GM21528 (cell line): ENCODE results near the gene IFT122.
"Not testable (repeated sequence)": the region's sequence is repeated elsewhere in the genome, so short reads cannot be mapped to it uniquely, and the experiment has no call there.

Experiments
- ATAC-seq: cut with Tn5 transposase; IDR thresholded peaks from one replicate; pipeline ENCODE4 v1.9.1; 2021; ENCODE audit warnings: mild to moderate bottlenecking, moderate library complexity; ENCODE audit not compliant: unreplicated experiment, low FRiP score

The IFT122 gene

DNA sequence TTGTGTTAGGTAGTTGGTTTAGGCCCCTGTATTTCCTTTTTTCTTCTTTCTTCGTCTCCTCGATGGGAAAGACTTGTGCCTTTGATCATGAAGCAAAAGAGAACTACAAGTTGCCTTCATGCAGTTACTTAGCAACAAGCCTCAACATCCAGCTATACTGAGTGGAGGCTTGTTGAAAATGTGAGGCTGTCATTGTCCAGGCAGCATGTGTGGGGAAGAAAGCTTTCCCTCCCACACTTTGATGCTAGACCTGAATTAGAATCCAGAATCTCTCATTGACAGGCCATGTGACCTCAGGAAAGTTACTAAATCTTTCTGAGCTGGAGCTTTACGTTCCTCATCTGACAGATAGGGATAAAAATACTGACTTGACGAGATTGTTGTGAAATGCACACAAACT, 23.7 kb downstream of the IFT122 start:
- ATAC-seq = no peak

DNA sequence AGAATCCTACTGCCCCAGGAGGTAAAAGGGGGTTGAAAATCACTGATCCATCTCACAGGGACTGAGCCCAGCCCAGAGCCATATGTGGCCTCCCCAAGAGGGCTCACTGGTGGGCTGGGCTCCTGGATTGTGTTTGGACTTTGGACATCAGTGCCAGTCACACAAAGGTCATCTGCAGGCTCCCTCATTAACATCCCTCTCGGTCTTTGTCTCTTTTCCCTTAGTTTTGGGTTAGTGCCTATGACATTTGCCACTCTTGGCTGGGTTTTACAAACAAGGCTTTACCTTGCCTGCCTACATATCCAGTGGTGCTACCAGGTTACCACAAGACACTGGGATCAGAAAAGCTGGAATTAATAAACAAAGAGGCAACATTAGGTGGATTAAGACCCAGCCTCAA, 27.9 kb downstream of the IFT122 start:
- no peak for ATAC-seq

DNA sequence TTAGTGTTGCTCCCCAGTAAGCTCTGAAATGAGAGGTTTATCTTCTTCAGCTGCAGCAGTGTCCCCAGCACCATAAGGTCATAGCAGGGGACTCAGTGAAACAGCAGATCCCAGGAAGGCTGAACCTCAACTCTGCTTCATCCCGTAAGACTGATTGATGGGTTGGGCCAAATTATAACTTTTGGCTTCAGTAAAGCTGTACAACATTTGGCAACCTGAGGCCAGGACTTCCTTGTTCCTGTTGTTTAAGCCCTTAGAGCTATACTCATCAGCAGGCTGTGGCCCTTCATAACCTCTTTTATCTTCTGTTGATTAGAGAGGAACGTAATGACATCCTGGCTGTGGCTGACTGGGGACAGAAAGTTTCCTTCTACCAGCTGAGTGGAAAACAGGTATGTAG, 29.0 kb downstream of the IFT122 start:
- ATAC-seq = no peak

DNA sequence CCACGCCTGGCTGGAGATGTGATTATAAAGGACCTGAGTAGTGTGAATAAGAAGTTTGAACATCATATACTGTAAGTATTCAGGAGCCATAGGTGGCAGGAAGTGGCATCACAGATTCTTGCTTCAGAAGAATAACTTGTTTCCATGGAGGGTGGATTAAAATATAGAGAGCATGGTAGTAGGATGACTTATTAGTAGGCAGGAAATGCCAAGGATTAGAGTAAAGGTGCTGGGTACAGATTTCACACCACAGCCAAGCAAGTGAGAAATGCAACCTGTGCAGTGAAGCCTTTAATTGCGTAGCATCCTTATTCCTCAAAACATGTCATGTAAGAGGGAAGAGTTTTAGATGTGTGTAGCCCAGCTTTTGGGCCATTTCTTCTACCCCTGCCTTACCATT, 30.8 kb downstream of the IFT122 start:
- no peak for ATAC-seq

DNA sequence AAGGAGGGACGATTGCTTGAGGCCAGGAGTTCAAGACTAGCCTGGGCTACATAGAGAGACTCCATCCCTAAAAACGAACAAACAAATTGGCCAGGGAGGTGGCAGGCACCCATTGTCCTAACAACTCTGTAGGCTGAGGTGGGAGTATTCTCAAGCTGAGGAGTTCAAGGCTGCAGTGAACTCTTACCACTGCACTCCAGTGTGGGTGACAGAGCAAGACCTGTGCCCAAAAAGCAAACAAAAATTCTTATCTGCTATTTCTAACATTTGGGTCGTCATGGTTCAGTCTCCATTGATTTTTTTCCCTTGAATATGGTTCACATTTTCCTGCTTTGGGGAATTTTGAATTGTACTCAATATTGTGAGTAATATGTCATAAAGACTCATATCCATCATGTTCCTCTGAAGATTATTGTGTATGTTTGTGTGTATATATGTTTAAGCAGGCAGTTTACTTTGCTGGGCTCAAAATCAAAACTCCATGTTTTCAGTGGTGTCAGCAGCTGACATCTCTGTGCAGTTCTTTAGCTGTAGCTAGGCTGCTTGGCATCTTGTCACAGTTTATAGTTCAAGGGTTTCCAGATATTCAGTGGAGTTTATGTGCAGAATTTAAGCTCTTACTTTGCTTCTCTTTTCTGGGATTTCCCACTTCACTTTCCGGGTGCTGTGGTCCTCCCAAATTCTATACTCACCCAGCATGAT, 33.2 kb downstream of the IFT122 start:
- ATAC-seq = no peak

DNA sequence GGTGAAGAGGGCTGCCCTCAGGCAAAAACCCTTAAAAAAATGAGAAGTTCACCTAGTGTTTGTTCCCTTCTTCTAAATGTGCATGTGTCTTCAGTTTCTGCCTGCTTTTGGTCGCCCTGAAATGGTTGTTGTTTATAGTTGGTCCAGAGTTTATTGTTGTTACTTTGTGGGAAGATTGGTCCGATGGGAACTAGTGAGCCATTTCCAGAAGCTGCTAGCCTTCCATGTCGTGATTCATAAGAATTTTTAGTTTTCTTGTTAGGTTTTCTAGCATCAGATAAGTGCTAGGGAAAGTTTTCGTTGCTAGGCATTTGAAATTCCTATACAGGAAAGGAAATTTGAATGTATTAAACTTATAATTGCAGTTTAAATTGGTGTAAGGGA, 33.7 kb downstream of the IFT122 start:
- ATAC-seq = no peak

DNA sequence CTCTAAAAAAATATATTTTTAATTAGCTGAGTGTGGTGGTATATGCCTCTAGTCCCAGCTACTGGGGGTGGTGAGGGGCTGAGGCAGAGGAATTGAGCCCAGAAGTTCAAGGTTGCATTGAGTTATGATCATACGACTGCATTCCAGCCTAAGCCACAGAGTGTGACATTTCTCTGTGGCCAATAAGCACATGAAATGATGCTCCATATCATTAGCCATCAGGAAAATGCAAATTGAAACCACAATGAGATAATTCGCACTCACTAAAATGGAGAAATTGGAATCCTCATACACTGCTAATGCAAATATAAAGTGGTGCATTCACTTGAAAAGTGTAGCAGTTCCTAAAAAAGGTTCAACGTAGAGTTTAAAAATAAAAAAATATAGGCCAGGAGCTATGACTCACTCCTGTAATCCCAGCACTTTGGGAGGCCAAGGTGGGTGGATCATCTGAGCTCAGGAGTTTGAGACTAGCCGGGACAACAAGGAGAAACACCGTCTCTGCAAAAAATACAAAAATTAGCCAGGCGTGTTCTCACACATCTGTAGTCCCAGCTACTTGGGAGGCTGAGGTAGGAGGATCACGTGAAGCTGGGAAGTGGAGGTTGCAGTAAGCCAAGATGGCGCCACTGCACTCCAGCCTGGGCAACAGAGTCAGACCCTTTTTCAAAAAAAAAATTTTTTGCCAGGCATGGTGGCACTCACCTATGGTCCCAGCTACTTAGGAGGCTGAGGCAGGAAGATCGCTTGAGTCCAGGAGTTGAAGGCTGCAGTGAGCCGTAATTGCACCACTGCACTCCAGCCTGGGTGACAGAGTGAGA, 35.2 kb downstream of the IFT122 start:
- ATAC-seq = no peak

DNA sequence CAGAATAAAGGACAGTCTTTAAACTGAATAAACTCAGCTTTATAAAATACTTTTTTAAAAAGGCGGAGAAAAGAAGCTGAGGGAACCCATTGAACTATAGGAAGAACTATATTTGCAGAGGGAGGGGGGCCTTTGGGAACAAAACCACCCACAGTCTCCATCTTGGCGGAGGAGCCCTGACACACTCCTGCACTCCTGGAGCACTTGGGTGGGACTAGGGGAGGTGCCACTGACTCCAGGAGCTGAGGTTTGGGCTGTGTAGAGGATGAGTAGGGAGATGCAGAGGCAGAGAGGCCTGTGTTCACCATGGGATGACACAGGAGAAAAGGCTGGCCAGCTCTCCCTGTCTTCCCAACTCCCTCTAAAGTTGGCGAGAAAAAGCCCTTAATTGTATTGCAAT, 35.8 kb downstream of the IFT122 start:
- ATAC-seq = no peak

DNA sequence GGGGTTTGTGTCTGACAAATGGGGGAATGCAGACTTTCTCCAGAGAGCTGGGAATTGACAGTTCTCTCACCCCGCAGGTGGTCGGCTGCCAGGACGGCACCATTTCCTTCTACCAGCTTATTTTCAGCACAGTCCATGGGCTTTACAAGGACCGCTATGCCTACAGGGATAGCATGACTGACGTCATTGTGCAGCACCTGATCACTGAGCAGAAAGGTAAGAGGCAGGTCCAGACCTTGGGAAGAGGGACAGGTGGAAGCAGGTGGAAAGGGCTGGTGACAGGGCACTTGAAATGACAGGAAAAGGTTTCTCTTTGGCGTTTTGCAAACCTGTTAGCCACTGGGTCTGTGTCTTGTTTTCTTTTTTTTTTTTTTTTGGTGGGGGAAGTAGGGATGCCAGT, 36.6 kb downstream of the IFT122 start:
- ATAC-seq = no peak

DNA sequence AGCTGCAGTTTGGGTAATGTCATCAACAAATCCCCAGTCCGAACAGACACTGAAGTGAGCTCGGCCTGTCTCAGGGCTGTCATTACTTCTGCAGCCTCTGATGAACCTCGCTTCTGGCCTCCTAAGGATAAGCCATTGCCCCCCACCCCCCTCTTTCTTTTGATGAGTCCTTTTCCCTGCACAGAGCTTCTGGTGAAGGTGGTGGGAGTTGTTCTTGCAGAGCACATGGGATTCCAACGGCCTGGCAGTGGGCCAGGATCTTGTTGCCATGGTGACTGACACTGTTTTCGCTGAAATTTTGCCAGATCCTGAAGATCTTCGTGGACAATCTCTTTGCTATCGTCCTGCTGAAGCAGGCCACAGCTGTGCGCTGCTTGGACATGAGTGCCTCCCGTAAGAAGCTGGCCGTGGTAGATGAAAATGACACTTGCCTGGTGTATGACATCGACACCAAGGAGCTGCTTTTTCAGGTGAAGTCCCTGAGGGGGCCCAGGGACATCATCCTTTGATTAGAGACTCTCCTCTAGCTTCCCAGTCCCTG, 41.3 kb downstream of the IFT122 start:
- not testable (repeated sequence) for ATAC-seq

DNA sequence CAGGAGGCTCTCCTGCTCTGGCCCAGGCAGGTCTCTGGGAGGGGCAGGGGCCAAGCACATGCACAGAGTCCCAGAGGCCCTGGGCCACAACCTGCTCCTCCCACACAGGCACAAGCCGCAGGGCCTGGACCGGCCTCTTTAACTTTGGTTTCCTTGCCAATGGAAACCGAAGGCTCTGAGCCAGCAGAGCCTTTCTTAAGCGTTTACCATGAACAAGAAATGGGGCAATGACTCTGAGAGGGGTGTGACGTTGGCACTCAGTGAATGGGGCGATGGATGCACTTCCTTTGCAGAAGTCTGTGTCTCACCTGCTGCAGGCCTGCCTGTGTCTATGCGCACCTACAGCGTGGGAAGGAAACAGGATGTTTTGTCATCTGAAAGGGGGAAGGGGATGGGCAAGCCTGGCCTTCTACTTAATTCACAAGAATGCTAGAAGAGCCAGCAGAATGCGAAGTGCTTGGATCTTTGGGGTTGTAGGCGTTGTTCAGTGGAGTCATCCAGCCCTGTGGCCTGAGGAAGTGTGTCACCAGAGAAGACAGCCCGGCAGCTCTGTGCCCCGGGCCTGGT, 41.8 kb downstream of the IFT122 start:
- ATAC-seq = no peak

DNA sequence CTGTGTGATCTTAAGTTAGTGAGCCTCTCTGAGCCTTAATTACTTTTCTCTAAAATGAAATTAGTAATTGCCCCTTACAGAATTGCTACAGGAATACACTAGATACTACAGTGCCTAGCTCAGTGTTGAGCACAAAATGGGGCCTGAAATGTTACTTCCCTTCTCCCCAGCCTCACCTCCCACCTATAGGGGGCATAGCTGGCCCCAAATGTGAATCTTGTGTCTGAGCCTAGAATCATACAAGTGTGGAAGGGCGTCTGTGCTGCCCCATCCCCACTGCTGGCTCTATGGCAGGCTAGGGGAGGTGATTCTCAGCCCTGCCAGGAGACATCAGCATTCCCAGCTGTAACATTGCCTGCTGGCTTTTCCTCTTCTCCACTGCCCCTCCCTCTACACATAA, 42.7 kb downstream of the IFT122 start:
- no peak for ATAC-seq

DNA sequence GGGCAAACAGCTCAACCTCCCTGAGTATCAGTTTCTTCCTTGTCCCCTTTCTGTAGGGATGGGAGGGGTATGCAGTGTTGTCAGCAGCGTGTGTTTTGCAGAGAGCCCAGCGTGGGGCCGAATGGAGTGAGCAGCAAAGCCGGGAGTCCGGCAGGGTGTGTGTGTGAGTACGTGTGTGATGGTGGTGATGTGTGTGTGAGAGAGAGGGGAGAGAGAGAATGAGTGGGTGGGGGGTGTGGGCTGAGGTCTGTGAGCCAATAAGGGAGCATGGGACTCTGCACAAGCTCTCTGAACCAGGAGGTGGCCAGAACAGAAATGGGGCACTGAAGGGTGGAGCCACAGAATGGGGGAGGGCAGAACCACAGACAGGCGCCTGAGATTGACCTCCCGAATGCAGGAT, 43.8 kb downstream of the IFT122 start:
- no peak for ATAC-seq

DNA sequence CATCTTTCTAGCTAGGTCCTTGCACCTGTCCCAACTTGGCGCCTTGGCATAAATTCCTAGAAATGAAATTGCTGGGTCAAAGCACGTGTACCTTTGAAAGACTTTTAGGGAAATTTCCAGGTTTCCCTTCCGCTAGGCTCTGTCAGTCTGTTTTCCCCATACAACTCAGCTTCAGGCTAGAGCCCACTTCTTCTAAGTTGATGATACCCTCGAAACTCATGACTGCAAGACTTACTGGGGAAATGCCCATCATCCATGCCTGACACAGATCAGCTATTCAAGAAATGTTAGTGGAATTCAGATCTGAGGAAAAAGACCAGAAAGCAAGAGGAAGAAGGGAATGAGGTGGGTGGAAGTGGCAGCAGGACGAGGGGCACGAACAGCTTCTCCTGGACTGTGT, 45.1 kb downstream of the IFT122 start:
- not testable (repeated sequence) for ATAC-seq

DNA sequence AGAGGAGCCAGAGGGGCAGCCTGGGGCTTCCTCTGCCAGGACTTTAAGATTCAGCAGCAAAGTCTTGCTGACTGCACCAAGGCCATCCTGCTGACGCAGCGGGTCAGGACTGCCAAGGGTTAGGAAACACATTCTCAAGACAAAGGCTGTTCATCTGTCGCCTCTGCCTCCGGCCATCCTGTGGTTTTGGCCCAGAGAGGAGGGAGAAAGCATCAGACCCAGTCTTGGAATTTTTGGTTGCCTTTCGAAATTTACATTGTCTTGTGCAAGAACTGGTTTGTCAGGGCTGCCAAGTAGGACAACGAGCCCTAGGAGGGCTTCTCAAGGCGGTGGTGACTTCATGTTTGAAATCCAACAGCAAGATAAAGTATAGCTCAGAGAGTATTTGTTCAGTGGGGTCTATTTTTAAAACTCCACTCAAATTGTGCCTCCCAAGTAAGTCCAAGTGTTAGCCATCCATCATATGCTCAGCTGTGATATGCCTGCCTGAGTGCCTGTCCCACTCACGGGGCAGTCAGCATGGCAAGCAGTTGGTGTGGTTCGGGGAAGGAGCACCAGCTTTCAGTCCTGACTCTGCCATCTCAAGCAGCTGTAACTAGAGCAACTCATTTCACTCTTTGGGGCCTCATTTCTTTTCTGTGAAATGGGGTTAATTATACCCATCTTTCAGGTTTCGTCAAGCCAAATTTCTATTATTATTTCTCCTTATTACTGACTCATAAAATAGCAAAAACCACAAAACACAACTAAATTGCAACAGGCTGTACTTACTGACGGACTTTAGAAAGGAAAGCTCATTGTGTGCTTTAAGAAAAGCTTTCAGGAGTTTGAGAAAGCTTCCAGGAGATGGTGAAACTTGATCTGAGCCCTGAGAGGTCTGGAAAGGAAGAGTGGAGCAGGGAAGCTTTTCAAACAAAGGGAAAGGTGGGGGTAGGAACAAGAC, 46.0 kb downstream of the IFT122 start:
- ATAC-seq = no peak

DNA sequence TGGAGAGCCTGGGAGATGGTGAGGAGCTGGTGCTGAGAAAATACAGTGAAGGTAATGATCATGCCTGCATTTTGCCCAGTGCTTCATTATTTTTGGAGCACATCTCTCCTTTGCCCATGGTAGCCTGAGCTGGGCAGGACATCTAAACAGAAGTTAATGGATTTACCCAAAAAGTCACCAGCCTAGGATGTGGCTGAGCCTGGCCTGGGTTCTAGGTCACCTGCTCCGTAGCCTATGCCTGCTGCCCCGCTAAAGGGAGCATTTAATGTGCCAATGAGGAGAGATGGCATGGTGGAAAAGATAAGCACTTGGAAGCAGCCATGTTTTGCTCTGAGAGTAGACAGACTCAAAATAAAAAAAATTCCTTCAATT, 46.6 kb downstream of the IFT122 start:
- ATAC-seq = no peak

DNA sequence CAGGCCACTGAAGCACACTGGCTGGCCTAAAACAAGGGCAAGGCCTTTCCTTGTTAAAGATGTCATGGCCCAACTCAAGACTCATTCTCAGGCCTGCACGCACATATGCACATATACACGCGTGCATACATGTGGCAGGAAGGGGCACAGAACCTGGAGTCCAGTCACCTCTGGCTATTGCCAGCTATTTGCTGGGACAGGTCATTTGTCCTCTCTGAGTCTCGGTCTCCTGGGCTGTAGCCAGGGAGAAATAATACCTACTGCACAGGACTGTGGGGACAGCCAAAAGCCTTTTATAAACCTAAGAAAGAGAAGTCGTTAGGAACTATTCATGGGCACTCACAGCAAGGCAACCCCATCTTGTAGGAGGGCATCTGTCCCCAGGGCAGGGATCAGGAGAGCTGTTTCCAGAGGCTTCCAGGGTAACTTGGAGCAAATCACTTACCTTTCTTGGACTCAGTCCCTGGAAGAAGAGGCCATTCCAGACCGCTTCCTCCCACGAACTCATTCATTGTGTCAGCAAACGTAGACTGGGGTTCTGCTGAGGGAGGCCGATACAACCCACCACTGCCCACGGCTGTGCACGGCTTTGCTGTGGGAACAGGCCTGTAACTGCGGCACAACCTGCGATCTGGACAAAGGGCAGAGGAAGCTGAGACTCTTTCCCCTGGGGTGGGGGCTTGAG, 47.3 kb downstream of the IFT122 start:
- ATAC-seq = no peak

DNA sequence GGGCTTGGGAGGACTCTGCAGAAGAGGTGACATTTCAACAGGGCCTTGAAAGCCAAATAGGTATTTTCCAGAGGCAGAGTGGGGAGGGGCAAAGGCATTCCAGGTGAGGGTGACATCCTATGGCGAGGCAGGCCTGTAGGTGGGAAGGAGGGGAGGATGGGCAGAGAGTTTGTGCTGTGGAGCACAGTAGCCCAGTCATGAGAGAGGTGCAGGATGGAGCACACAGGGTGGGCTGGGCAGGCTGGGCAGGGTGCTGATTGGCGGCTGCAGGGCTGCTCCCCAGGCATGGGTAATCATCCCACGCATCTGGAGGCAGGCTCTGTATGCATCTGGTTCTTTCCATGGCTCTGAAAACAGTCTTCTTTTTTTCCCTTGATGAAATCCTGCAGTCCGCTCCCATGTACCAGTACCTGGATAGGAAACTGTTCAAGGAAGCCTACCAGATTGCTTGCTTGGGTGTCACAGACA, 47.9 kb downstream of the IFT122 start:
- ATAC-seq = not testable (repeated sequence)

DNA sequence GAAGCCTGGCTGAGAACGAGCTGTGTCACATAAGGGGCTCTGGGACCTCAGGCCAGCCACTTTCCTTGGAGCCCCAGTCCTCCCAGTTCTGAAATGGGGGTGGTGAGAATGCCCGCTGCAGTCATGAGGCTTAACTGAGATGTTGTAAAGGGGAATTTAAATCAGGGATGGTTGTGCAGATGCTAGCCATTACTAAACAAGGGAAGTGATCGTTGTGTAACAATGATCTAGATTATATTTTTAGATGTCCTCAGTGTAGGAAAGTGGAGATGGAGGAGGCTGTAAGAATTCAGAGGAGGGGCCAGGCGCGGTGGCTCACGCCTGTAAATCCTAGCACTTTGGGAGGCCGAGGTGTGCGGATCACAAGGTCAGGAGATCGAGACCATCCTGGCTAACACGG, 49.2 kb downstream of the IFT122 start:
- not testable (repeated sequence) for ATAC-seq

DNA sequence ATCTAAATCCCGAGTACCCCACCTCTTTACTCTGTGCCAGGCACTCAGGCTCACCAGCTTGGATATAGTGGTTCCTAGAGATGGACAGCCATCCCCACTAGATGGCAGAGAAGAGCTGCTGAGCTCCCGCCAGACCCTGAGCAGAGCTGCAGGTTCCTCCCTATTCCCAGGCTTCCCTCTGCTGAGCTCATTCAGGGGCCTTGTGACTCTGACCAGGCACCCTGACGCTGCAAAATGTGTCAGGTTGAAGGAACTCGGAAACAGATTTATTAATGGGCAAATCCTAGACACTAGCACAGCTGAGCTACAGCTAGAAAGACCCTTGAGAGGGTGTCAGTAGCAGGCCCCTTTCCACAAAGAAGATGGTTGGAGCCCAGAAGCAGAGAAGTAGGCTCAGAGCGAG, 50.2 kb downstream of the IFT122 start:
- peak; percentile 76 for ATAC-seq
